GM04504 (cell line): ENCODE data around the gene FBXW4.

Experiments used
- DNase-seq: peaks from one replicate; pipeline ENCODE4 v3.0.0-alpha.2; 2012; ENCODE audit warnings: low read depth

The FBXW4 gene

GRCh38 chr10:101696632-101697031 is 1.7 kb upstream of the FBXW4 start:
- DNase-seq: no peak

- DNase-seq: no peak
These were observed 477 bp upstream of the FBXW4 start for GRCh38 chr10:101695404-101695890.

DNA sequence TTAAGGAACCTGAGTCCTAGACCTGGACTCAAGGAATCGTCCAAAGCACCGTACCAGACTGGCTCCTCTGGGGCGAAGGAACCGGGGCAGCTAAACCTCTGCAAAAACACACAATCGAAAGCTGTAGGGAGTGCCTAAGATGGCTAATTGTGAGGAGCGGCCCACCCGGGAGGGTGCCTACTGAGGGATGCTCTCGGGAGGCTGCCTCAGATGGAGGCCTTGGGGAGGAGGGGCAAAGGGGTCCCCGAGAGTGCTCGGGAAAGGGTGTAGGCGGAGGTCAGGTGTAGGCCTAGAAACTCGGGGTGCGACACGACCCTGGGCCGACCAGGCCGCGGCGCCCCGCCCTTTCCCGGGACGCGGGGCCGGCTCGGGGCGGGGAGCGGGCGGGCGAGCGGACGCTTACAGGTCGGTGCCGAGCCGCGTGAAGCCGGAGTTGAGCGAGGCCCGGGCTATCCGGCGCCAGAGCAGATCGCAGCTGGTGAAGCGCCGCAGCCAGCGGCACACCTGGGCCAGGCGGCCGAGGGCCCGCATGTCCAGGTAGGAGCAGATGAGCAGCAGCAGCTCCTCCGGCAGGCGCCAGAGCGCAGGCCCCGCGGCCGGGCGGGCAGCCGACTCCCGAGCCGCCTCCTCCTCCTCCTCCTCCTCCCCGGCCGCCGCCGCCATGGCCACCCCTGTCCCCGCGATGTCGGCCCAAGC is 844 bp downstream of the FBXW4 start:
- peak; percentile 40 for DNase-seq

DNA sequence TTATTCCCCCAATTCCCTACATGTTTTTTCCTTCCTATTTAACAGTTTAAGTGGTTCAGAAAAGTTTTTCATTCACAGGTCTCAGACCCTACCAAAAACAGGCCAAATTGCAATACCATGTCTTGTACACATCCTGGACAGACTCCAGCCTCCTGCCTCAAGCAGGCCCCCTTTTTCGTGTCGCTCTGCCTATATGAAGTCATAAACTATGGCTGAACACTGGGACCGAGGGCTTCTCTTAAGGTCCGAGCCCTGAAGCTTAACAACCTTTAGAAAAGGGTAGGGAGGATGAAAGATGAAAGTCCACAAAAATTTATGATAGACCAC is 1.4 kb downstream of the FBXW4 start:
- DNase-seq: no peak

DNA sequence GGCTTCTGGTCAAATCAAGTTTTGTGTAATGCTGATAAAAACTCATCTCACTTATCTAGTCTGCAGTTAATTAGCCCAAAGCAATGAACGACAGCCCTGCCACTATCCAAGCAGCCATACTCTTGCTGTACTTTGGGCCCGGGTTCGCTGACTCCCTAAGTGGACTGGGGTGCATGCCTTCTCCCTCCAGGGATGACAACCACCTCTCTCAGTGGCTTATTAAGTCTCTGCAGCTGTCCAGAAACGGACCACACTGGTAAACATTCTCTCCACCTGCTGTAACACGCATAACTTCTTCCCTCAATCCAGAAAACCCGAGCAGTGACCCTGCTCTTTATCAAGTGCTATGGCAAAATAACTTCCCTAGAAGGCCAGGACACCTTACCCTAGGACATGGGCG is 3.9 kb downstream of the FBXW4 start:
- DNase-seq: no peak

GRCh38 chr10:101690461-101690860 is 4.5 kb downstream of the FBXW4 start:
- no peak for DNase-seq

DNA sequence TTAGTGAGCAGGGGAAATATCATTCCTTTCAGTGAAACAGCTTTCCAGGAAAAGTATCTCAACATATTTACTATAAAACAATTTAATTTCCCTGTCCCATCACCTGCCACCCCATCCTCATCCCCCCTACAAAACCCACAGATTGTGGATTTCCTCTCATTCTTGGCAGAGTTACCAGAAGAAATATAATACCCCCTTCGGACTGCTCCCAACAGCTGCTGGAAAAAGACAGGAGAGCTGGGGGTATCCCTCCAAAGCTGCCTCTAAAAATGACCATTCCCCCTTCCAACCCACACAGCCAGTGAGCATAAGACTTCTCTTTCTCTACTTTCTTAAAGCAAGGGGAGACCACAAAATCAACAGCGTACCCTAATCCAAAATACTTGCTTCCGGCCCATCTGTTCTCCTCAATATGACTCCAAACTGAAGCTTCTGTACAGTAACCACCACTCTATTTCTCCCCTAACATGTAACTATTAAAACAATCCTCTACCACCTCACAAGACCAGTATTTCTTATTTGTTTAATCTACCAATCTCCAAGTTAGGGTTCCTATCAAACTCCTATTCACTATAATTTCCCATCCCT is 7.8 kb downstream of the FBXW4 start:
- DNase-seq: no peak

DNA sequence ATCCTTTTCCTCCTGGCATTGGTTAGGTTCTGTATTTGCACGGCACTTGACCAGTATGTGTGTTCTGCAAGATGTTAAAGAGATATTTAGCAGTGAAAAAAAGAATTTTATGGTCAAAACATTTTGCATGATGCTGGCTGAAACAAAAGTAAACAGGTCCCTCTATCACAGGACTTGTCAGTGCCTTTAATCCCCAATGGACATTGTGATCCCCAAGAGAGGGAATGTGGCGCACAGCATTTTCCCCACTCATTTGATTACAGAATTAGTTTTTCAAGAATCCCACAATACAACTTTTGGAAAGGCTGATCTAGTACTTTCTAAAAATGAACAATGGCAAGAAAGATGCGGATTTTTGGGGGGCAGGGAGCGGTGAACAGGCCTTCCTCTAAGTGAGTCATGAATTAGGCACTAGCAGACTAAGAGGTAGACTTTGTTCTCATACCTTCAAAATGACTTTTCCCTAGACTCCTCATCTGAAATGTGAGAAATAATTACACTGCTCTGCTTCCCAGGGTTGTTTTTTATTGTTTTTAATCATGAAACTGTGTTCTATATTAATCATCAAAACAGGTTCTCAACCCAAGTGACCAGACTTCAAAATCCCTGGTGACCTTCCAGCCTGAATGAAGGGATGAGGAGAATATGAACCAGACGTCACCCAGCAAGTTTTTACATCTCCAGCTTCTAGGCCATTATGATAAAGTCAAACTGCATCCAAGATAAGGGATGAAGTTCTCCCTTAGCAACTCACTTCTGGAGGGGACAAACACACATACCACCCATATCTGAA is 8.6 kb downstream of the FBXW4 start:
- no peak for DNase-seq

DNA sequence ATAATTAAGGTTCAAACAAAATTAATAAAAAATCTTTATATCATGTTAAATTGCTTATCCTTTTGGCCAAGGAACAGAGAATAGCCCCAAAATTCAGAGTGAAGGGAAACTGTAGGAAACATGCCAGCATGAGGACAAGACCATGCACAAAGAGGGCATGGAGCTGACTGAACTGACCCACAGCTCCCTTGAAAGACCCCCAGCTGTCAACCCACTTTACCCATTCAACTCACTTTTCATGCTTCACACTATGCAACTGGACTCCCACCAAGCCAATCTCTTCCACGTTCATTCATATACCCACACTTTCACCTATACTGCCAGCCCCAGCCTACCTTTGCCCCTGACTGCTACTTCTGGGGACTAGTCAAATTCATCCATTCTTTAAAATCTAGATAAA is 10.2 kb downstream of the FBXW4 start:
- no peak for DNase-seq

GRCh38 chr10:101683276-101683675 is 11.7 kb downstream of the FBXW4 start:
- no peak for DNase-seq

GRCh38 chr10:101682172-101682825 is 12.7 kb downstream of the FBXW4 start:
- DNase-seq: no peak

GRCh38 chr10:101676565-101676964 is 18.4 kb downstream of the FBXW4 start:
- no peak for DNase-seq

DNA sequence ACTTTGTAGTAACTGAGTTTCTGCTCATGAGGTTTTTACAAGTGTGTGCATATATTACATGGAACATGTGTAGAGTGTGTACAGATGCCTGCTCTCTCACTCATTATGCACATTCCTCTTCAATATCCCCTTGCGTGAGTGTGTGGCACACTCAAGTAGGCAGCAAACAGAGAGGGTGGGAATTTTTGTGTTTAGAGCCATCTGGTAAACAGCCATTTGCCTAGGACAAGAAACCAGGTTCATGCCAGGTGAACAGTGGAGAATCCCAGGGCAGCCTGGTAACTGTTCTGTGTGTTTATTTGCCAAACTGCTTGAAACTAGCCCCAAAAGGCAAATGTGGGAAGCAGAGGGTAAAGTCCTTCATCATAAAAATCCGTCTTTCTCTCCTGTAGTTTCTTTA is 19.9 kb downstream of the FBXW4 start:
- no peak for DNase-seq

DNA sequence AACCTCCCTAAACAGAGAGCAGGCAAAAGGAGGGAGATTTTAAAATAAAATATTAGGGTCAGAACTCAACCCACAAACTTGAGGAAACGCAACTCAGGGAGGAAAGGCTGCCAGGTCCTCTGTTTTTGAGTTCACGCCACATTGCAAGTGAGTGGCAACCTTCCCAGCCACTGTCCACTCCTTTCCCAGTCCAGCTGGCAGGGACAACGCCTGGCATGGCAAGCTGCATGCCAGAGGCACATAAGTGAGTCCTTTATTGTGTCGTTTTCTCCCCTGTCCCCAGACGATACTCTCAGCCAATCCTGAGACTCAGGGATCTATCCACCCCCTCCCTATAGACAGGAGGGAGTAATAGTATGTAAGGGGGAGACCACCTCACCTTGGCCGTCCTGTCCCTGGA is 22.4 kb downstream of the FBXW4 start:
- DNase-seq: no peak

GRCh38 chr10:101671453-101671852 is 23.5 kb downstream of the FBXW4 start:
- DNase-seq: no peak

GRCh38 chr10:101670635-101671034 is 24.3 kb downstream of the FBXW4 start:
- DNase-seq: no peak

DNA sequence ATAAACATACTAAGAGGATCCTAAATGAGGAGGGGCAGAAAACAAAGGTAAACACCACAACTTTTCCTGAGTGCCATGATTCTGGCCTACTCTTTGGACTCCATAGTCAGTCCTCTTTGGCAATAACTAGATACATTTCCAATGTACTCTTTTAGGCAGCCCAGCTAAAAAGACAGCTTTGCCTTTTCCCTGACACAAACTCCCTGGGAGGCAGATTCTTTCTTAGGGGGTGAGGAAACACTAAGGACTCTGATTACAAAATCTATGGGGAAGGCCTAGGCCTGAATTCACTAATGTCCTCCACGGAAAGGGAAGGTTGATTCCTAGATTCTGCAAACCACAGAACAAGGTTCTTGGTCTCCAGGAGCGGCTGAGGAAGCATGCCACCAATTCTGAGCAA is 25.8 kb downstream of the FBXW4 start:
- no peak for DNase-seq

GRCh38 chr10:101668566-101668965 is 26.4 kb downstream of the FBXW4 start:
- DNase-seq: no peak

GRCh38 chr10:101666083-101666482 is 28.9 kb downstream of the FBXW4 start:
- DNase-seq: no peak

DNA sequence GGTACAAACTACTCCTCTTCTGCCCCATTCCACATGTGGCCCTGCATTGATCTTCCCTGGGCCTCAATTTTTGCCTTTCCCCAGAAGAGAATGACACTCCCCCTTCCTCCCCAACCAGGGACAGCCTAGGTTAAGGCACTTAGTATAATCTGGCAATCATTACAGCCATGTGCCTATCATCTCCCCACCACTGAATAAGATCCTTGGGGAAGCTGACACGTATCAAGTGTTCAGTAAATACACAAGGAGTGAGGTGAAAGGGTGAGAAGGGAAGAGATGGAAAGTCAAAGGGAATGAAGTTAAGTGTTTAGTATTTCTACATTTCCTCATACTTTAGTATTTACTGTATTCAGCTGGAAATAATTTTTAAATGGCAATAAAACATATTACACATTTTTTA is 31.9 kb downstream of the FBXW4 start:
- no peak for DNase-seq

GRCh38 chr10:101660256-101660655 is 34.7 kb downstream of the FBXW4 start:
- no peak for DNase-seq

GRCh38 chr10:101658975-101659374 is 36.0 kb downstream of the FBXW4 start:
- no peak for DNase-seq

- no peak for DNase-seq
These were observed 38.1 kb downstream of the FBXW4 start for GRCh38 chr10:101656890-101657289.
